Measurements from ENCODE around the gene PTPA.

The PTPA gene

GRCh38 chr9:129095908-129096307 lies 15.3 kb upstream of the PTPA start:
- Histone ChIP-seq H3K79me2 (ENCODE audit: low read length) (no peaks in the 10 kb centered on the region), H3K36me3 (replicated peaks; ENCODE audit: insufficient read depth, low read length) (no peaks in the 10 kb centered on the region), H3K27me3 (replicated peaks; ENCODE audit: insufficient read depth, low read length) (no peaks in the 10 kb centered on the region), H3K4me2 (ENCODE audit: low read depth, low read length) (no peak overlapping the region), H3K9me2 (replicated peaks; ENCODE audit: insufficient read depth, low read length) (no peaks in the 10 kb centered on the region), H3K4me3 (ENCODE audit: low read length) (no peak overlapping the region), H3F3A (ENCODE audit: insufficient read depth, low read length) (no peaks in the 10 kb centered on the region), H3K27ac (ENCODE audit: low read length) (no peak overlapping the region), H3K9ac (ENCODE audit: low read length) (no peak overlapping the region), H4K20me1 (ENCODE audit: insufficient read depth, low read length) (no peaks in the 10 kb centered on the region), H2AFZ (ENCODE audit: low read length) (no peak overlapping the region), H3K4me1 (ENCODE audit: low read length) (no peaks in the 10 kb centered on the region), H3K9me3 (replicated peaks; ENCODE audit: insufficient read depth, low read length) (no peaks in the 10 kb centered on the region)
- TF ChIP-seq, protein P1, sequence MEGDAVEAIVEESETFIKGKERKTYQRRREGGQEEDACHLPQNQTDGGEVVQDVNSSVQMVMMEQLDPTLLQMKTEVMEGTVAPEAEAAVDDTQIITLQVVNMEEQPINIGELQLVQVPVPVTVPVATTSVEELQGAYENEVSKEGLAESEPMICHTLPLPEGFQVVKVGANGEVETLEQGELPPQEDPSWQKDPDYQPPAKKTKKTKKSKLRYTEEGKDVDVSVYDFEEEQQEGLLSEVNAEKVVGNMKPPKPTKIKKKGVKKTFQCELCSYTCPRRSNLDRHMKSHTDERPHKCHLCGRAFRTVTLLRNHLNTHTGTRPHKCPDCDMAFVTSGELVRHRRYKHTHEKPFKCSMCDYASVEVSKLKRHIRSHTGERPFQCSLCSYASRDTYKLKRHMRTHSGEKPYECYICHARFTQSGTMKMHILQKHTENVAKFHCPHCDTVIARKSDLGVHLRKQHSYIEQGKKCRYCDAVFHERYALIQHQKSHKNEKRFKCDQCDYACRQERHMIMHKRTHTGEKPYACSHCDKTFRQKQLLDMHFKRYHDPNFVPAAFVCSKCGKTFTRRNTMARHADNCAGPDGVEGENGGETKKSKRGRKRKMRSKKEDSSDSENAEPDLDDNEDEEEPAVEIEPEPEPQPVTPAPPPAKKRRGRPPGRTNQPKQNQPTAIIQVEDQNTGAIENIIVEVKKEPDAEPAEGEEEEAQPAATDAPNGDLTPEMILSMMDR (IDR thresholded peaks at IDR 0.05; ENCODE audit: low read length): no peak
- TF ChIP-seq EZH2phosphoT487 (IDR thresholded peaks at IDR 0.05; ENCODE audit: low read length) (no peak), EZH2 (optimal IDR thresholded peaks at IDR 0.05; ENCODE audit: low read depth, low read length) (no peak)
- DNase-seq: no peak

DNA sequence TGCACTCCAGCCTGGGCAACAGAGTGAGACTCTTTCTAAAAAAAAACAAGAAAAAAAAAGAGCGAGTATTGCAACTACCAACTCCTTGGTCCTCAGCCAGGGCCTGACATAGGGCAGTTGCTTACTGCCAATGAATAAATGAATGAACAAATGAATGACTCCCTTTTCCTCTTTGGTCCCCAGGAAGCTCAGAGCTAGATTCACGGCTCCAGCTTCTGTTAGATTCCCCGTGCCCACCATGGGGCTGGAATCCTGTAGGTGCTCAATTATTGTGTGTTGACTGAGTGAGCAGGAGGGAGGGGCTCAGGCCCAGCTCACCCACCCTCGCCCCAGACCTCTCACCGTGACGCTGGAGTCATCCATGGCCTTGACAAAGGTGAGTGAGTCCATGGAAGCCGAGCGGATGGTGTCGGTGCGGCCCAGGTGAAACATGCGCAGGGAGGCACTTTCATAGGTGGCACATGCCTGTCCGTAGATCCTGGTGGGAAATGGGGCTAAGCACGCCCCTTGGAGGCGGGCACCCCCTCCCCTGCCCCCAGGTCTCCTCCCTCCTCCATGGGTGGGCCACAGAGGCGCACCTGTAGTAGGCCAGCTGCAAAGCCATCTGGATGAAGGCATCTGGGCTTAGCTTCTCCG lies 13.4 kb upstream of the PTPA start:
- H3F3A ChIP-seq (ENCODE audit: insufficient read depth, low read length): no peaks in the 10 kb centered on the region
- H3K4me3 ChIP-seq (ENCODE audit: low read length): no peak overlapping the region
- no peaks in the 10 kb centered on the region for H3K4me1 ChIP-seq (ENCODE audit: low read length)
- no peak overlapping the region for H3K27ac ChIP-seq (ENCODE audit: low read length)
- no peak overlapping the region for H2AFZ ChIP-seq (ENCODE audit: low read length)
- no peaks in the 10 kb centered on the region for H3K9me2 ChIP-seq (replicated peaks; ENCODE audit: insufficient read depth, low read length)
- no peaks in the 10 kb centered on the region for H3K9me3 ChIP-seq (replicated peaks; ENCODE audit: insufficient read depth, low read length)
- H3K4me2 ChIP-seq (ENCODE audit: low read depth, low read length): no peak overlapping the region
- TF ChIP-seq EZH2phosphoT487 (IDR thresholded peaks at IDR 0.05; ENCODE audit: low read length) (no peak), EZH2 (optimal IDR thresholded peaks at IDR 0.05; ENCODE audit: low read depth, low read length) (no peak)
- TF ChIP-seq, protein P1 (IDR thresholded peaks at IDR 0.05; ENCODE audit: low read length): no peak
- no peaks in the 10 kb centered on the region for H4K20me1 ChIP-seq (ENCODE audit: insufficient read depth, low read length)
- no peaks in the 10 kb centered on the region for H3K79me2 ChIP-seq (ENCODE audit: low read length)
- H3K36me3 ChIP-seq (replicated peaks; ENCODE audit: insufficient read depth, low read length): no peaks in the 10 kb centered on the region
- DNase-seq: no peak
- no peak overlapping the region for H3K9ac ChIP-seq (ENCODE audit: low read length)
- H3K27me3 ChIP-seq (replicated peaks; ENCODE audit: insufficient read depth, low read length): no peaks in the 10 kb centered on the region

- Histone ChIP-seq H3K4me3 (ENCODE audit: low read length) (no peak overlapping the region), H4K20me1 (ENCODE audit: insufficient read depth, low read length) (no peaks in the 10 kb centered on the region), H3K9me2 (replicated peaks; ENCODE audit: insufficient read depth, low read length) (no peaks in the 10 kb centered on the region), H3K79me2 (ENCODE audit: low read length) (no peaks in the 10 kb centered on the region), H3K9ac (ENCODE audit: low read length) (no peak overlapping the region), H3K27ac (ENCODE audit: low read length) (no peak overlapping the region), H3K4me2 (ENCODE audit: low read depth, low read length) (no peak overlapping the region), H3K4me1 (ENCODE audit: low read length) (no peaks in the 10 kb centered on the region), H3F3A (ENCODE audit: insufficient read depth, low read length) (no peaks in the 10 kb centered on the region), H3K36me3 (replicated peaks; ENCODE audit: insufficient read depth, low read length) (no peaks in the 10 kb centered on the region), H3K27me3 (replicated peaks; ENCODE audit: insufficient read depth, low read length) (no peaks in the 10 kb centered on the region), H3K9me3 (replicated peaks; ENCODE audit: insufficient read depth, low read length) (no peaks in the 10 kb centered on the region), H2AFZ (ENCODE audit: low read length) (no peak overlapping the region)
- TF ChIP-seq, protein P1 (IDR thresholded peaks at IDR 0.05; ENCODE audit: low read length): no peak
- TF ChIP-seq EZH2 (optimal IDR thresholded peaks at IDR 0.05; ENCODE audit: low read depth, low read length) (no peak), EZH2phosphoT487 (IDR thresholded peaks at IDR 0.05; ENCODE audit: low read length) (no peak)
- no peak for DNase-seq
Observed at GRCh38 chr9:129098328-129098727, 12.9 kb upstream of the PTPA start.
